Spinal cord (tissue), 10 donors: ENCODE measurements around the gene AFAP1L2. TPM values are rescaled to one million over a fixed set of nuclear protein-coding genes. Genes with fewer than 3 reads are reported as not detected.

Source experiments
- DNase-seq, 6 donors: peaks; one replicate each; pipeline versions ENCODE4 v3.0.0 to v3.0.0-alpha.2; 2013 to 2015; ENCODE audit warnings: low spot score in 6 of 6, low read depth in 4 of 6
- H3K27ac ChIP-seq: one replicate; pipeline ENCODE4 v1.5.1; 2013; ENCODE audit warnings: low read depth, low read length, control low read depth
- H3K27me3 ChIP-seq: one replicate; pipeline ENCODE4 v1.6.1; 2013; ENCODE audit warnings: low read length; ENCODE audit not compliant: control insufficient read depth, insufficient read depth
- H3K36me3 ChIP-seq: one replicate; pipeline ENCODE4 v1.6.1; 2013; ENCODE audit warnings: low read length; ENCODE audit not compliant: control insufficient read depth, insufficient read depth
- H3K4me1 ChIP-seq: one replicate; pipeline ENCODE4 v1.6.1; 2013; ENCODE audit warnings: low read length; ENCODE audit not compliant: control insufficient read depth, insufficient read depth
- H3K4me3 ChIP-seq: one replicate; pipeline ENCODE4 v1.5.1; 2013; ENCODE audit warnings: low read depth, low read length, control low read depth
- H3K9me3 ChIP-seq: one replicate; pipeline ENCODE4 v1.6.1; 2013; ENCODE audit warnings: low read length; ENCODE audit not compliant: control insufficient read depth, insufficient read depth
- WGBS: methylation state at CpG from one replicate; pipeline ENCODE4 v1.1.5; 2013; ENCODE audit warnings: missing lambda C conversion rate; ENCODE audit not compliant: insufficient coverage; 5-methylcytosine and 5-hydroxymethylcytosine counted together
- polyA plus RNA-seq, 2 donors: library from polyadenylated mRNA; unstranded; fragments of 120-200 nt; gene quantifications; one replicate each; pipeline ENCODE4 v1.2.1, GENCODE V29; 2013; ENCODE audit not compliant: insufficient read length in 2 of 2
- total RNA-seq, 2 donors: library from RNA; depleted of rRNA in 1 of 2; stranded (reverse); fragments of 120-200 nt in 1 of 2; fragments of >200 nt in 1 of 2; gene quantifications; one replicate each; pipeline versions ENCODE4 v1.2.3 to v1.2.4, GENCODE V29; 2013 to 2014
- donor health status: healthy.

Gene AFAP1L2
- total and polyA plus RNA-seq, 4 donors, result 47.6 to 61.5 (median 54.9) TPM

DNA sequence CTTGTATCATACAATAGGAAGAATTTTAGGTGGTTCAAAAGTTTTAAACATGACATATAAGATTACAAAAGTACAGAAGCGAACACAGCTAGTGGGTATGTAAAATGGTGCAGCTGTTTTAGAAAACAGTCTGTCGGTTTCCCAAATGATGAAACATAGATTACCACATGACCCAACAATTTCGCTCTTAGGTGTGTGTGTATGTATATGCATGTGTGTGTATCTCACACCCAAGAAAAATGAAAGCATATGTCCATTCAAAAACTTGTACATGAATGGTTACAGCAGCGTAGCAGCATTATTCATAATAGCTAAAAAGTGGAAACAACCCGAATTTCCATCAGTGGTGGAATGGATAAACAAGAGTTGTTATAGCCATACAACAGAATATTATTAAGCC, 23.5 kb downstream of the AFAP1L2 start:
- WGBS, result no CpG with 5 or more reads among the region's 5 CpGs

DNA sequence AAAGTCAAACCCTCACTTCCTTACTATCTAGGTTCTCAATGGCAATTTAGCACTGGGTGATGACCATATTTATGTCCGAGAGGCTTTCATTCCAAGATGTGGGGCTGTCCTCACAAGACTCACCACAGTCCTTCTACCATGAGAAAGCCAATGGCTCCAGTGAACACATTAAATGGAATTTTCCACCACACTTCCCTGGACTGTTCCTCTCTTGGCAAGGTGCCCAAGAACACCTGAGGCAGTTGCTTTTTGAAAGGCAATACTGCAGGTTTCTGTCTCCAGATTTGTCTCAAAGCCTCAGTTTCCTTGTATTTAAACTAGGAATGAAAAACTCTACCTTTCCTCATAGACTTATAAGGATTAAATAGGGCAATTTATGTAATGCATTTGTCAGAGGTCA, 24.2 kb downstream of the AFAP1L2 start:
- DNase-seq, result no peak
- H3K27ac ChIP-seq, result peak overlapping the region; percentile 55

More for the DNA sequence above, 23.5 kb downstream of the AFAP1L2 start:
- H3K4me3 ChIP-seq, result no peak overlapping the region
- no peak for DNase-seq
- no peaks in the 10 kb centered on the region for H3K9me3 ChIP-seq
- H3K36me3 ChIP-seq, result no peaks in the 10 kb centered on the region
- H3K4me1 ChIP-seq, result peaks cover 23% of the 10 kb centered on the region
- H3K27me3 ChIP-seq, result no peaks in the 10 kb centered on the region
- no peak overlapping the region for H3K27ac ChIP-seq

GRCh38 chr10:114379631-114380041, 24.7 kb downstream of the AFAP1L2 start:
- Histone ChIP-seq H3K4me1 (peaks cover 11% of the 10 kb centered on the region), H3K36me3 (no peaks in the 10 kb centered on the region), H3K27ac (peak overlapping the region; percentile 55), H3K9me3 (no peaks in the 10 kb centered on the region), H3K27me3 (no peaks in the 10 kb centered on the region), H3K4me3 (no peak overlapping the region)
- WGBS, result no CpG with 5 or more reads among the region's 4 CpGs
- DNase-seq, result no peak

More for the DNA sequence above, 24.2 kb downstream of the AFAP1L2 start:
- peaks cover 16% of the 10 kb centered on the region for H3K4me1 ChIP-seq
- no peaks in the 10 kb centered on the region for H3K36me3 ChIP-seq
- H3K9me3 ChIP-seq, result no peaks in the 10 kb centered on the region
- no peak overlapping the region for H3K4me3 ChIP-seq
- WGBS, result 100% methylated on average over 1 of the region's 1 CpG
- no peaks in the 10 kb centered on the region for H3K27me3 ChIP-seq

- no peaks in the 10 kb centered on the region for H3K36me3 ChIP-seq
- DNase-seq, result no peak
- no CpG with 5 or more reads among the region's 2 CpGs for WGBS
- peaks cover 20% of the 10 kb centered on the region for H3K4me1 ChIP-seq
- H3K27me3 ChIP-seq, result no peaks in the 10 kb centered on the region
- no peaks in the 10 kb centered on the region for H3K9me3 ChIP-seq
- H3K4me3 ChIP-seq, result no peak overlapping the region
- H3K27ac ChIP-seq, result no peak overlapping the region
These were observed 27.8 kb downstream of the AFAP1L2 start for GRCh38 chr10:114376523-114376922.

- Histone ChIP-seq H3K4me1 (peaks cover 20% of the 10 kb centered on the region), H3K9me3 (no peaks in the 10 kb centered on the region), H3K27ac (peak overlapping the region; percentile 89), H3K4me3 (no peak overlapping the region), H3K27me3 (no peaks in the 10 kb centered on the region), H3K36me3 (no peaks in the 10 kb centered on the region)
- WGBS, result no CpG with 5 or more reads among the region's 3 CpGs
- DNase-seq, result no peak
These were observed 29.3 kb downstream of the AFAP1L2 start for GRCh38 chr10:114375047-114375446.

DNA sequence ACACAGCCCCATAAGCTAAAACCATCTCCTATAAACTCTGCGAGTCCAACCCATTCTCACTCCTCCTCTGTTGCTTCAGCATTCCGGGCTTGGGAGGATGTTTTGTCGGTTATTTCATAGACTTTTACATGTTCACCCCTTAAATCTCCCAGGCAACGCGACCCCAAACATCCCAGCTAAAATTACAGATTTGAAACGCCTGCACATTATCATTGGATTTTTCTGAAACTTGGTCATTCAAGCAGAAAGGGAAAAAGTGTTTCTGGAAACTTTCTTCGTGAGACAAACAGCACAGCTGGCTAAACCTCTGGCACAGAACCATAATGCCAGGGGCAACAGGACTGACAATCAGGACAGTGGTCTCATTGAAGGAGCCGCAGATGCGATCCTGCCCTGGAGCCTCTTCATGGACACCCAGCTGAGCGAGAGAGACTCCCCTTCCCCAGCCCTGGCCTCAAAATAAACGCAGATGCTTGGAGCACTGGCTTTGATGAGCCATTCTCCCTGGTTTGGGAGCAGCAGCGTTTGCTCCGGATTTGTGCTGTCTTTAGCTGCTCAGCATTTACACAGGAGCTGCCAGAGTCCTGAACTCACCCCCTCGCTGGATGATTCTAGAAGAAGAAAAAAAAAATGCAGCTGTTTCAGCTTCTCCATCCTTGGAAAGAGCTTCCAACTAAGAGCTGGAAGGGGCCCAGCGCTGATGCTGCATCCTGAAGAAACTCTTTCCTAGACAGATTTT, 30.1 kb downstream of the AFAP1L2 start:
- Histone ChIP-seq H3K4me1 (peaks cover 20% of the 10 kb centered on the region), H3K4me3 (no peak overlapping the region), H3K36me3 (no peaks in the 10 kb centered on the region), H3K27ac (peak overlapping the region; percentile 89), H3K27me3 (no peaks in the 10 kb centered on the region), H3K9me3 (no peaks in the 10 kb centered on the region)
- 5% methylated on average over 10 of the region's 15 CpGs for WGBS
- peak in 2 of 6 donors; percentile 73 to 79 for DNase-seq

DNA sequence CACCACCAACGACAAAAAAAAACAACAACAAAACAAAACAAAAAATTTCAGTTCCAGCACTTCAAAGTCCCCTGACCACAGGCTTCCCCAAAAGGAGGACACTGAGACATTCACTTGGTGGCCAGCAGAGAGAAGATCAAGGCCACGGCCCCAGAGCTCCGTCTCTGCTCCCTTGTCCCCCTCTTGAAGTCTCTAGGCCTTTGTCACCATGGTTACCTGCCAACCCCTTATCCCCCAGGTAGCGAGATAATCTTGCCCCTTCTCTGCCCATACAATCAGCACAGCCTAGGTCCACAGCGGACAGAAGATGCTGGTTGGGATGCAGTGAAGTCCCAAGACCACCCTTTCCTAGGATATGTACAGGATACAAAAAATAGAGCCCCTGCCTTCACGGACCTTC, 30.7 kb downstream of the AFAP1L2 start:
- Histone ChIP-seq H3K4me3 (no peak overlapping the region), H3K36me3 (no peaks in the 10 kb centered on the region), H3K4me1 (peaks cover 20% of the 10 kb centered on the region), H3K27me3 (no peaks in the 10 kb centered on the region), H3K27ac (peak overlapping the region; percentile 89), H3K9me3 (no peaks in the 10 kb centered on the region)
- no peak for DNase-seq
- 59% methylated on average over 4 of the region's 6 CpGs for WGBS

DNA sequence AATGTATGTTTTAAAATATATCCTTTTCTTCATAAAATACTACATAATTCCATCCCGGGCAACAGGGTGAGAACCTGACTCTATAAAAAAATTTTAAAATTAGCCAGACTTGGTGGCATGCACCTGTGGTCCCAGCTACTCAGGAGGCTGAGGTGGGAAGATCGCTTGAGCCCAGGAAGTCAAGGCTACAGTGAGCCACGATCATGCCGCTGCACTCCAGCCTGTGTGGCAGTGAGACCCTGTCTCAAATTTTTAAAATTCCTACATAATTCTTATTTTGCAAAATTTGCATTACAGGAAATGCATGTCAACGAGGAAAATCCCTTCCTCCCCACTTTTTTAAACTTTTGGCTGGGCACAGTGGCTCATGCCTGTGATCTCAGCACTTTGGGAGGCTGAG, 31.3 kb downstream of the AFAP1L2 start:
- no peaks in the 10 kb centered on the region for H3K36me3 ChIP-seq
- H3K27me3 ChIP-seq, result no peaks in the 10 kb centered on the region
- no peak overlapping the region for H3K4me3 ChIP-seq
- peaks cover 20% of the 10 kb centered on the region for H3K4me1 ChIP-seq
- H3K9me3 ChIP-seq, result no peaks in the 10 kb centered on the region
- H3K27ac ChIP-seq, result peak overlapping the region; percentile 89
- DNase-seq, result no peak
- WGBS, result 95% methylated on average over 4 of the region's 5 CpGs

GRCh38 chr10:114372179-114372578, 32.1 kb downstream of the AFAP1L2 start:
- Histone ChIP-seq H3K27ac (no peak overlapping the region), H3K9me3 (no peaks in the 10 kb centered on the region), H3K27me3 (no peaks in the 10 kb centered on the region), H3K36me3 (no peaks in the 10 kb centered on the region), H3K4me1 (peaks cover 26% of the 10 kb centered on the region), H3K4me3 (no peak overlapping the region)
- no peak for DNase-seq
- no CpG with 5 or more reads among the region's 3 CpGs for WGBS

DNA sequence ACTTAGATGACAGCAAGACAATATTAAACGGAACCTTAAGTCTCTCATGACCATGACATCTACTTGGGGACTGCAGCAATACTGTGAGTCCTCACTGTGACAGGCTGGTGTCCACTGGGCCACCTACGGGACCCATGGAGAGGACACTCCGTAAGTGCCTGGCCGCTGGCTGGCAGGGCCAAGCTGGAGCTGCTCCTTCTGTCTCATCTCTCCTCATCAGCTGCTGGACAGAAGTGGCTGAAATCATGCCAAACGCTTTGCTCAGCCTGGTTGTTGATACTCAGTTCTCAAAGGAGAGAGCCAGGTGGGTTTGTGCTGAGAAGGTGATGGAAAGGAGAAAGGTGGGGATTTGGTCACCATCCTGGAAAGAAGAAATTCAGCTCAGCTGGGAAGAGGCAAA, 33.3 kb downstream of the AFAP1L2 start:
- Histone ChIP-seq H3K27ac (peak overlapping the region; percentile 21), H3K4me1 (peaks cover 36% of the 10 kb centered on the region), H3K36me3 (no peaks in the 10 kb centered on the region), H3K9me3 (no peaks in the 10 kb centered on the region), H3K27me3 (no peaks in the 10 kb centered on the region), H3K4me3 (no peak overlapping the region)
- DNase-seq, result no peak
- WGBS, result 83% methylated on average over 5 of the region's 5 CpGs
